ENCODE data around the gene DIPK1C.

The DIPK1C gene

DNA sequence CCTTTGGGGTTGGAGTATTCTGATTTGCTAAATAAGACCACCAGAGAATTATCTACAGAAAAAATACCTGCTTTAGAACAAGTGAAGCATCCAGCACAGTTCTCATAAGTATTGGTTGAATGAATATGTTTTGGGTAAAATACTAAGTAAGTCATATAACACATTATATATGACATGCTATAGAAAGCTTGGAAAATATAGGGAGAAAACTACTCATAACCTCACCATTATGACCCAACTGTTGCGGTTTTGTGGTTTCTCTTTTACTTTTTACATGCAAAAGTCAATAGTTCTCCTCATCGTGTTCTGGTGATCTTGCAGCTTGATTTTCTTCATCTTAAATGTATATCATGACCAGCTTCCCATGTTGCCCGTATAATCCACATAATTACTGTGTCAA is 66.2 kb downstream of the DIPK1C start:
- no peak for DNase-seq (ENCODE audit: low spot score)
- FAIRE-seq = no peak

DNA sequence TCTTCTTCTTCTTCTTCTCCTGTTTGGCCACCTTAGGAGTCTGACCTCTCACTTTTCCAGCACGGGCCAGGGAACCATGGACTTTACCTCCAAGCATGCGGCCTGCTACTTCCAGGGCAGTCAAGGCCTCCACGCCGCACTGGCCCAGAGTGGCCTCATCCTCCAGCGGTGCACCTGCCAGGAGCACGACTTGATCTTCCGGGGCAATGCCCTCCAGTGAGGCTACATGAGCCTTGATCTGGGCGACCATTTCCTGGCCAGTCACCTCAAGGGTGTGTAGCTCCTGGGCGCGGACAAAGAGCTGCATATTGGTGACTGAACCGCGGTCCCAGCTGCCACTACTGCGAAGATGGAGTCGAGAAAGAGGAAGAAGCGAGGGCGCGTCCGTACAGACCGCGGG is 67.1 kb downstream of the DIPK1C start:
- DNase-seq (ENCODE audit: low spot score) (no peak), FAIRE-seq (no peak)

DNA sequence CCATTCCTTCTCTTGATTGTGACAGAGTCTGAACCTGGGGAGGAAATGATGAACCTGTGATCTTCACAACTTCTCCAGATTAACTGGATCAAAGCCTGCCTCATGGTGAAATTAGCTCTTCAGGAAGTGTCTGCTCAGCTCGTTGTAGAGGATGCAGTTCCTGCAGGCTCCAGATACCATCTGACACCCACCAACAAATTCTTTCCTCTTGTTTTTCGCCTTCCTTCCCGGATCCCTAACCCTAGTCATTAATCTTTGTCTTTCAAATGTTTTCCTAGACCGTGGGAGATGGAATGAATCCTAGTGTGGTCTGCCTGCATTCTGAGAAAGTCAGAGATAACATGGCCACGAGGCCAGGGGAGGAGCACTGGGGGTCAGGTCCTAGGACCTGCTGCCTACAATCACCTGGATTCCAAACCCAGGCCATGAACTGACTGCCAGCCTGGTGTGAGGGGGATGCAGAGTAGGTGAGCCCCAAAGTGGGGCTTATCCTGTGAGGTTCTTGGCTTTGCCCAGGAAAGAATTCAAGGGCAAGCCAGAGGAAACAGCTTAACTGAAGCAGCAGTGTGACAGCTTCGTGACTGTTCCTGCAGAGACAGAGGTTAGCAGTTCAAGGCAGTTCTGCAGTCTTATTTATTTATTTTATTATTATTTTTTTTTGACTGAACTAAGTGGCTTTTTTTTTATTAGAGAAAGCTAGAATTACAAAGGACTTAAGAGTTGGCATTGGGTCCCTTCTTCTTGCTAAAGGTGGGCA is 67.8 kb downstream of the DIPK1C start:
- FAIRE-seq = no peak
- no peak for DNase-seq (ENCODE audit: low spot score)

DNA sequence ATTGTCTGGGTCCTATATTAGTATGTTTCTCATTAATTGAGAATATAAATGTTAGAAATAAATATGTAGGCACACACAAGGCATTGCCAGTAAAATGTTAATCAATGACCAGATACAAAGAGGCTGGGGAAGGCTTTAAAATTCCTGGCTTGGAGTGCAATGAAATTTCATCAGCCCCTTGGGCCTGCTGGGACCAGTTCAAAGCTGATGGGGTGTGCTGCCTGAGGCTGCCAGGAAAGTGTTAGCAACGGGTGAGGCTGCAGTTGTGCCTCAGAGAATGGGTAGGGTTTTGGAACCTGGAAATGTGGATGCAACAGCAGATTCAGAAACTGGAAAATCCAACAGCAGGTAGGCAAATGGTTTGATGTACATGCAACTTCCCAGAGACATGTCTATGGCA is 68.9 kb downstream of the DIPK1C start:
- FAIRE-seq (no peak), DNase-seq (ENCODE audit: low spot score) (no peak)

DNA sequence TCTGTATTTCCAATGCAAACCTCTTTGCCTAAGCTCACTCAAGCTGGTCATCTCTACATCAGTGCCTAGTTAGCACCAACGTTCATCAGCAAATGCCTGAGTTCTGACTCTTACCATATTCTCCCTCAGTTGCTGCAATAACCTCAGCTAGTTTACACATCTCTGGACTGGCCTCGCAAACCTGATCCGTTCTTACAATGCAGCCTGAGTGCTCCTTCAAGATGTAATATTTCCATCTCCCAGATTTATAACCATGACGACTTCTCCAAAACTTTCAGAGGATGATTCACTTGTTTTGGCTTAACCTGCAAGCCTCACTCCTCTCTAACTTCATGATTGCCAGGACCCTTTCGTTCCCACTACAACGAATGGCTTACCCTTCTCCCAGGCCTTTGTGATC is 69.7 kb downstream of the DIPK1C start:
- no peak for FAIRE-seq
- no peak for DNase-seq (ENCODE audit: low spot score)
